HuH-7.5 (cell line): ENCODE data around the gene RANBP1.

Source experiments
- DNase-seq: peaks from one replicate; pipeline ENCODE4 v3.0.0; 2011; ENCODE audit warnings: low spot score

Gene RANBP1

GRCh38 chr22:20172141-20172613 lies 56.3 kb downstream of the RANBP1 start:
- no peak for DNase-seq

GRCh38 chr22:20173246-20173645 lies 57.3 kb downstream of the RANBP1 start:
- DNase-seq: no peak

- DNase-seq: no peak
These were observed 57.9 kb downstream of the RANBP1 start for GRCh38 chr22:20173772-20174171.

- DNase-seq: peak; percentile 66
These were observed 59.1 kb downstream of the RANBP1 start for GRCh38 chr22:20174785-20175596.

GRCh38 chr22:20175597-20175900 lies 59.6 kb downstream of the RANBP1 start:
- DNase-seq: no peak

GRCh38 chr22:20176421-20177085 lies 60.6 kb downstream of the RANBP1 start:
- no peak for DNase-seq
